ENCODE measurements around the gene TRIP12.
"Not testable (repeated sequence)": the region's sequence is repeated elsewhere in the genome, so short reads cannot be mapped to it uniquely, and the experiment has no call there.

The TRIP12 gene

DNA sequence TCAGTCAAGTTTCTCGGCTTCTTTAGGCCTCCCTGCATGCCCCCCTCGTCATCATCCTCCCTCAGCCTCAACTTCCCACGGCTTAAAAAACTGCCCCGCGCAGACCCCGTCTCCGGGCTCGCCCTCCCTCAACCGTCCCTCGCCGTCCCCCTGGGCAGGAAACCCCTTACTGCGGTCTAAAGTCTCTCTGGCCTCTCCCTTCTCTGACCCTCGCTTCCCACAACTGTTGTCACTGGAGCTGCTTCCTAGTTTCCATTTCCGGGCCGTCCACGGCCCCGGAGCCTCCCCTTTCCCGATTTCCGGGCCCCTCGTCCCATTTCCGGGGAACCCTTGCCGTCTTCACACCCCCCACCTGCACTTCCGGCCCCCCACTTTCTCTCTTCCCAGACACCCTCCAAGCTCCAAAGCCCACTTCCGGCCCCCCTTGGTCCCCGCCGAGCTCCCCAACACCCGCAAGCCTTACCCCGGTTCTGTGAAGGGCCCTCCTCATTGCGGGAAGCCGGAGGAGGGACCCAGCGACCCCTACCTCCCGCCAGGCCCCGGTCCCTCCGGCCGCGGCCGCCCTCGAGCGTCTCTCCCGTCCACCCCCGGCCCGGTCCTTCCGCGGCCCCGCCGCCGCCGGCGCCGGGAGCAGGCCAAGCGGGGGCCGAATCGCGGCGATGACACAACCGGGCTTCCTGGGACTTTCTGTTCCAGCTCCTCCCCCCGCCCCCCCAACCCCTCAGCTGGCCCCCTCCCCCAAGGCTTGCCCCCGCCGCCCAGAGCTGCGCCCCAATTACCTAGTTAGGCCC is 513 bp downstream of the TRIP12 start:
- in situ Hi-C loops (cut with HindIII; ENCODE audit: low sequenced_read_pairs): no loop called here

GRCh38 chr2:229920011-229920641 is 1.7 kb downstream of the TRIP12 start:
- in situ Hi-C loops (cut with HindIII; ENCODE audit: low sequenced_read_pairs): no loop called here

DNA sequence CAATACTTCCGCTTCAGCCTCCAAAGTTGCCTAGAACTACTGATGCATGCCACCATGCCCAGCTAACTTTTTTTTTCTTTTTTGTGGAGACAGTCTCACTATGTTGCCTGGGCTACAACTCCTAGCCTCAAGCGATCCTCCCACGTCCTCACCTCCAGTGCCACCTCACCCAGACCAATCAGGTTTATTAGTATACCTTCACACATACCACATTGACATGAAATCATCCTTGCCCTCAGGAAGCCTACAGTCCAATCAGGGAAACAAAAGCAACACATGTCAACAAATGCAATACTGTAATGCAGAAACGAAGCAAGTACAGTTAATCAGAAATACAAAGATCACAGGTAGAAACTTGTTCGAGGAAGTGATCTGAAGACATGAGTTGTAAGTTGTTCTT is 4.0 kb downstream of the TRIP12 start:
- in situ Hi-C loops (cut with HindIII; ENCODE audit: low sequenced_read_pairs): loop anchor here (5.0 kb wide), 1 partner anchor 50 kb away; no protein-coding TSS in a partner anchor

GRCh38 chr2:229914171-229914570 is 7.6 kb downstream of the TRIP12 start:
- in situ Hi-C loops (cut with HindIII; ENCODE audit: low sequenced_read_pairs): no loop called here

DNA sequence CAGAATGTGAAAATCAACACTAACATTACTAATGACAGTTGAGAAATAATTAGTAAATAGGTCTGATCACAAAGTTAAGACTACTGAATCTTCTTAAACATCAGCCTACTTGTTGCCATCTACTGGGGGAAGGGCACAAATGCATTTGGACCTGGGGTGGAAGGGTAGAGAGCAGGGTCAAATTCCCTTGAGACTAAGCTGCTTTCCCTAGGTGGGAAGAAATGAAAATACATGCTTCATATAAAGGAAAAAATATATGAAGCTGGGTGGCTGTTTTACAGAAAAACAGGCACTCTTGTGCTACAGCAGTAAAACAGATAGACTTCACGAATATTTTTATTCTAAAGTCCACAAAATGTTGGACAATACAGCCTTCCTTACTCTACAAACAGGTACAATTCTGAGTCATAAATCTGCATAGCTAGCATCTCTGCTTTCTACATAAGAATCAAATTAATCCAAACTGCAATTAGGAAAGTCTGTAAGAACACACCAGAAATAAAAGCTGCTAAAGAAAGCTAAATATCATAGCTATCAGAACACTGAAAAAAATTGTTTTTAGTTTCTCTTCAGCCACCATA is 10.9 kb downstream of the TRIP12 start:
- in situ Hi-C loops (cut with HindIII; ENCODE audit: low sequenced_read_pairs): no loop called here

GRCh38 chr2:229910147-229910831 is 11.5 kb downstream of the TRIP12 start:
- in situ Hi-C loops (cut with HindIII; ENCODE audit: low sequenced_read_pairs): no loop called here

- in situ Hi-C loops (cut with HindIII; ENCODE audit: low sequenced_read_pairs): no loop called here
Observed at GRCh38 chr2:229909090-229909489, 12.7 kb downstream of the TRIP12 start.

- in situ Hi-C loops (cut with HindIII; ENCODE audit: low sequenced_read_pairs): no loop called here
Observed at GRCh38 chr2:229905601-229906000, 16.2 kb downstream of the TRIP12 start.

DNA sequence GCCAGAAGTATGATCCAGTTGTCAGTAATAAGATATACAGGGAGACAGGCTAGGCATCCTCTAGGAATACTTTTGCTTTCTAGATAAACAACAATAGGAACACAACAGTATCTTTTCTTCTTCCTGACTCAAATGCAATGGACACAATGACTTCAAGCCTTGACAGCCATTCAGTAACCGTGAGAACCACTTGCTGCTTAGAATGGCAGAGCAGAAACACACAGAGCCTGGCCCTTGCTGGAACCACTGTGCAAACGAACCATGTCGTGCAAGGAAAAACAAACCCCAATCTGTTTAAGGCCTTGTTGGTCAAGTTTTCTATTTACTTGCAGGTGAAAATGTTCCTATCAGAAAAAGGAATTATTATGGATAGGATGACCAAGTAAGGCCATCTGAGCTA is 18.8 kb downstream of the TRIP12 start:
- in situ Hi-C loops (cut with HindIII; ENCODE audit: low sequenced_read_pairs): no loop called here

- in situ Hi-C loops (cut with HindIII; ENCODE audit: low sequenced_read_pairs): no loop called here
Observed at GRCh38 chr2:229901819-229902218, 20.0 kb downstream of the TRIP12 start.

GRCh38 chr2:229900514-229900913 is 21.3 kb downstream of the TRIP12 start:
- in situ Hi-C loops (cut with HindIII; ENCODE audit: low sequenced_read_pairs): not testable (repeated sequence)

GRCh38 chr2:229900012-229900411 is 21.8 kb downstream of the TRIP12 start:
- in situ Hi-C loops (cut with HindIII; ENCODE audit: low sequenced_read_pairs): no loop called here

- in situ Hi-C loops (cut with HindIII; ENCODE audit: low sequenced_read_pairs): no loop called here
Observed at GRCh38 chr2:229899604-229900003, 22.2 kb downstream of the TRIP12 start.

GRCh38 chr2:229896857-229897256 is 25.0 kb downstream of the TRIP12 start:
- in situ Hi-C loops (cut with HindIII; ENCODE audit: low sequenced_read_pairs): no loop called here

- in situ Hi-C loops (cut with HindIII; ENCODE audit: low sequenced_read_pairs): no loop called here
Observed at GRCh38 chr2:229889023-229889422, 32.8 kb downstream of the TRIP12 start.

DNA sequence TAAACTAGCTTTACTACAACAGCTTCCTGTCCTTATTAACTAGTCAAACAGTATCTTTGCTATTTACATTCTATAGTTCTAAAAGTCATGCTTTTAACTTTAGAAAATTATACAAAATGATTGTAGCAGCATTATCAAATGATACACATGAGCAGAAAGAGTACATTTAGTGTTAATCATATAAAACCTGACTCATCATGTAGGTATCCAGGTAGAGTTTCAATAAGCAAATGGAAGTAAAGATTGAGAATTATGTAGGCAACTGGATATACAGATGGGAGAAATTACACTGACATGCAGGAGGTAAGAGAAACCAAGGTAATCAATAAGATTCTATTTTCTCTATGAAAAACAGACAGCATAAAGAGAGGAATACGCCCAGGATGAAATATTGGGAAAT is 33.8 kb downstream of the TRIP12 start:
- in situ Hi-C loops (cut with HindIII; ENCODE audit: low sequenced_read_pairs): no loop called here

GRCh38 chr2:229887441-229887840 is 34.4 kb downstream of the TRIP12 start:
- in situ Hi-C loops (cut with HindIII; ENCODE audit: low sequenced_read_pairs): no loop called here

DNA sequence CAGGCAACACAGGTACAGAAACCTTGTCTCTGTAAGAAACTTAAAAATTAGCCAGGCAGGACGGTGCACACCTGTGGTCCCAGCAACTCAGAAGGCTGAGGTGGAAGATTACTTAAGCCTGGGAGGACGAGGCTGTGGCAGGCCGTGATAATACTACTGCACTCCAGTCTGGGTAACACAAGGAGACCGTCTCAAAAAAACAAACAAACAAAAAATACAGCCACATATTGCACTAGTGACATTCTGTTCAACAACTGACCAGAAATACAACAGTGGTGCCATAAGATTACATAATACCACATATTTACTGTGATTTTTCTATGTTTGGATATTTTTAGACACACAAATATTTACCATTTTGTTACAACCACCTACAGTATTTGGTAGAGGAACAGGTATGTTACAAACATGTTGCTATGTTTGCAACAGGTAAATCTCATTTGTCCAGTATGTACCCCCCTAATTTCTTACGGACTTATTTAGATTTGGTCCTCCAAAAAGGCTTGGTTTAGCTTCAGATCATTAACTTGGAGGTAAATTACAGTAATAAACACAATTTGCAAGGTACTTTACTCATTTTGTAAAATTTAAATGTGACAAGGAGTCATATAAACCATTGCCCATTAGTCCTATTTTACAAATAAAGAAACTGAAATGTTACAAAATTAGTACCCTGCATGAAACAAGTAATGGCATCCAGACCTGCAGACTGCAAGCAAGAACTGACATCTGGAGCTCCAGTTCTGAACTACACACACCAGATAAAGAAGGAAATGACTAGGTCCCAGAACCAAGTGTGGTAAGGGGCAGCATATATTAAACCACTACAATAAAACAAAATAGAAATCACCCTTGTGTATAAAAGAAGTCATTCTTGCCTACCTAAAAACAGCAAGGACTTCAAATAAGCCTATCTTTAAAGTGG is 36.8 kb downstream of the TRIP12 start:
- in situ Hi-C loops (cut with HindIII; ENCODE audit: low sequenced_read_pairs): no loop called here

- in situ Hi-C loops (cut with HindIII; ENCODE audit: low sequenced_read_pairs): no loop called here
Observed at GRCh38 chr2:229882583-229882982, 39.2 kb downstream of the TRIP12 start.

- in situ Hi-C loops (cut with HindIII; ENCODE audit: low sequenced_read_pairs): no loop called here
Observed at GRCh38 chr2:229880892-229881586, 40.8 kb downstream of the TRIP12 start.

Data from endothelial cell of hepatic sinusoid (primary cell).